ENCODE measurements around the gene TXLNB.
A peak's percentile ranks its signal among the peaks of the same experiment; 100 is the strongest.
"Not testable (repeated sequence)": the region's sequence is repeated elsewhere in the genome, so short reads cannot be mapped to it uniquely, and the experiment has no call there.

The TXLNB gene

DNA sequence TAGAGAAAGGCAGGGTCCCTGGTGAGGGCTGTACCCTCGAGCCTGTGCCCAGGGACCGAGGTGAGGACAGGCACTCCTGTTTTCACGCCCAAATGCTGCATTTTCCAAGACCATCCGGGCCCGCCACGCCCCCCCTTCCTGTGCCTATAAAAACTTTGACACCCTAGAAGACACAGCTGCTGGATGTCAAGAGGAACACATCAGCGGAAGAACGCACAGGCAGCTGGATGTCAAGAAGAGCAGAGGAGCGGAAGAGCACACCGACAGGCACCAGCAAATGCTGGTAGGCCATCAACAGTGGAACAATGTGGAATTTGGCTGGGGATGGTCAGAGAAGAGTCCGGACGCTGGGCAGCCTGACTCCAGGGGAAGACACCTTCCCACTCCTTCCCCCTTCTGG lies 56.1 kb downstream of the TXLNB start:
- DNase-seq, result no peak
- ATAC-seq, result no peak

DNA sequence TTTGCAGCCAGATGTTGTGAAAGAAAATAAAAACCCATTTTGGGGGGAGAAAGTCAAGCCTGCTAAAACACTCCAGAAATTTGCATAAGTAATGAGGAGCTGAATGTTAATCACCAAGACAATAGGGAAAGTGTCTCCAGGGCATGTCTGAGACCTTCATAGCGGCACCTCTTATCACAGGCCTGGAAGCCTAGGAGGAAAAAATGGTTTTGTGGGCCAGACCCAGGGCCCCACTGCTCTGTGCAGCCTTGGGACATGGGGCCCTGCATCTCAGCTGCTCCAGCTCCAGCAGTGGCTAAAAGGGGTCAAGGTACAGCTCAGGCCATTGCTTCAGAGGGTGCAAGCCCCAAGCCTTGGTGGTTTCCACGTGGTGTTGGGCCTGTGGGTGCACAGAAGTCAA lies 57.6 kb downstream of the TXLNB start:
- not testable (repeated sequence) for ATAC-seq, DNase-seq

DNA sequence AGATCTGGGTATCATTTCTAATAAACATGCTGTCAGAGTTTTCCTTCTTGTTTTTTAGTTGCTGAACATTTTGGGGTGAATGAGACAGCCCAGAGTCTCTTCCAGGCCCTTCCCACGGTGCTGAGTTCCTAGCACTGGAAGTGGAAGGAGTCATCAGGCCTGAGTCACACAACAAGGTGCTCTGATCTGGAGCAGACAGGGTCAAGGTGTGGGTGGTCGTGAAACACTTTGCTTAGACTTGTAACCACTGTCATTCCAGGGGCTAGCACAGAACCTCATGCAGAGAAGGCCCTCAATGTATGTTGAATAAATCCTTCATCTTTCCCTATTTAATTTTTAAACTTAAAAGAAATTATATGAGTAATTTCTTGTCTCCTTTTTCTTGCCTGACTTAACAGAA lies 60.6 kb downstream of the TXLNB start:
- ATAC-seq (peak; percentile 59), DNase-seq (no peak)

DNA sequence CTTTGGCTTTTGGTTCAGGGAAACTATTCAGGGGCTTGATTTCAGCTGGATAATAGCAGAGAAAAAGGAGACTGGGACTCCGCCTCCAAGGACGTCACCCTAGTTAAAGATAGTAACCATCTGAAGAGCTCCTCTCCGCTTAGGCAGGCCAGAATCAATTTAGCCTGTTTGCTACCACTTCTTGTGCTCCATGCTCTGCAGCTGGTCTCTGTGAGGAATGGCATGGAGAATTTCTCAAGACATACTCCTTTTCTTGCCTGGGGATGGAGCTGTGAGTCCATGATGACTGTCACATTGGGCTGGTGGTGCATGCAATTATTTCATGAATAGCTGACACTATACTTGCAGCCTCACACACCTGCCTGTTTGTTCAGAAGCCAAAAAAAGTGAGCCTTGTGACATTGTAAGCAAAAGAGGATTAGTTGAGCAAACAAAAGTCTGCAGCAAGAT lies 61.4 kb downstream of the TXLNB start:
- DNase-seq, result no peak
- ATAC-seq, result no peak

DNA sequence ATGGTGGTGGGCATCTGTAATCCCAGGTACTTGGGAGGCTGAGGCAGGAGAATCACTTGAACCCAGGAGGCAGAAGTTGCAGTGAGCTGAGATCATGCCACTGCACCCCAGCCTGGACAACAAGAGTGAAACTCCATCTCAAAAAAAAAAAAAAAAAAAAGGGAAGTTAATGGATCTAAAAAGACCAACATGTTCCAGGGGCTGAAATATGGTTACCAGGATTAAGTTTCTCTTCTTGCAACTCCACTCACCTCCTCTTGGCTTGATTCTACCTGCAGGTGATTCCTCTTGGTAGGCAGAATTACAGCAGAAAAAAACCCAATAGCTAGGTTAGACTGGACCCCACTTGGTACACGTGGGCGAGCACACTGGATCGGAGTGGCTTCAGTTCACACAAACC lies 63.4 kb downstream of the TXLNB start:
- DNase-seq, ATAC-seq: not testable (repeated sequence)

DNA sequence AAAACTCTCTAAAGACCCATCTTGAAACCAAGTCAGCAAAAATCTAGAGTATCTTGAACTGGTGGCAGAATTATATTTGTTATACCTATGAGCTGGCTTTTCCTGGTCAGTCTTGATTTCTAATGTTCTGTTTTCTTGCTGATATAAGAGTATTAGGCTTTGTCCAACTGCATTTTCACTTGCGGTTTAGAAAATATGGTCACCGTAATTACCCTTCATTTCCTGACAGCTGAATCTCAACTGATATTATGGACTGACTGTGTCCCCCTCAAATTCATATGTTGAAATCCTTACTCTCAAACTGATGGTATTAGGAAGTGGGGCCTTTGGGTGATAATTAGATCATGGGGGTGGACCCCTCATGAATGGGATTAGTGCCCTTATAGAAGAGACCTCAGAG lies 72.1 kb downstream of the TXLNB start:
- DNase-seq (no peak), ATAC-seq (no peak)

DNA sequence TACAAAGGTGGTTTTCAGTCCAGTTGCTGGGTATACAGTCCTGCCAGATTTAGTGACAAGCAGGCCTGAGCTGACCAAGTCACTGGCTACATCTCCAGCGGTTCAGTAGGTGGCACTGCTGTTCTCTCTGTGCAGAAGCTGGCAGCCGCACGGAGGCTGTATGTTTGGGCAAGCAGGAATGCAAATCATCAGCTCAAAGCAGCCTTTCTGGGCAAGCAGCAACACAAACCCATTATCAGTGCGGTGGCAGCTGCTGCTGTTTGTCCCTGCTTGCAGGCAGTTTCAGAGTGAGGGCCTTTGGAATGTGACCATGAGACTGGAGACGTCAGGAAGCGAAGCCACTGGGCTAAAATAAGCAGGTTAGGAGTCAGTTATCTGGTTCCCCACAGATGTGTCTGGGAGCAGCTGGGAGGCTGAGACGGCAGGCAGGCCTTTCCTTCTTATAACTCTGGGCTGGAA lies 72.5 kb downstream of the TXLNB start:
- ATAC-seq, result peak; percentile 100
- peak; percentile 63 for DNase-seq

DNA sequence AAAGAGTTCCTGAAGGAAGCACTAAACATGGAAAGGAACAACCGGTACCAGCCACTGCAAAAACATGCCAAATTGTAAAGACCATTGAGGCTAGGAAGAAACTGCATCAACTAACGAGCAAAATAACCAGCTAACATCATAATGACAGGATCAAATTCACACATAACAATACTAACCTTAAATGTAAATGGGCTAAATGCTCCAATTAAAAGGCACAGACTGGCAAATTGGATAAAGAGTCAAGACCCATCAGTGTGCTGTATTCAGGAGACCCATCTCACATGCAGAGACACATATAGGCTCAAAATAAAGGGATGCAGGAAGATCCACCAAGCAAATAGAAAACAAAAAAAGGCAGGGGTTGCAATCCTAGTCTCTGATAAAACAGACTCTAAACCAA lies 79.3 kb downstream of the TXLNB start:
- not testable (repeated sequence) for DNase-seq

DNA sequence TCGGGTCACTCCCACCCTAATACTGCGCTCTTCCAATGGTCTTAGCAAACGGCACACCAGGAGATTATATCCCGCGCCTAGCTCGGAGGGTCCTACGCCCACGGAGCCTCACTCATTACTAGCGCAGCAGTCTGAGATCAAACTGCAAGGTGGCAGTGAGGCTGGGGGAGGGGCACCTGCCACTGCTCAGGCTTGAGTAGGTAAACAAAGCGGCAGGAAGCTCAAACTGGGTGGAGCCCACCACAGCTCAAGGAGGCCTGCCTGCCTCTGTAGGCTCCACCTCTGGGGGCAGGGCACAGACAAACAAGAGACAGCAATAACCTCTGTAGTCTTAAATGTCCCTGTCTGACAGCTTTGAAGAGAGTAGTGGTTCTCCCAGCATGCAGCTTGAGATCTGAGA lies 81.0 kb downstream of the TXLNB start:
- DNase-seq, ATAC-seq: not testable (repeated sequence)

More for the DNA sequence above, 79.3 kb downstream of the TXLNB start:
- ATAC-seq, result not testable (repeated sequence)

DNA sequence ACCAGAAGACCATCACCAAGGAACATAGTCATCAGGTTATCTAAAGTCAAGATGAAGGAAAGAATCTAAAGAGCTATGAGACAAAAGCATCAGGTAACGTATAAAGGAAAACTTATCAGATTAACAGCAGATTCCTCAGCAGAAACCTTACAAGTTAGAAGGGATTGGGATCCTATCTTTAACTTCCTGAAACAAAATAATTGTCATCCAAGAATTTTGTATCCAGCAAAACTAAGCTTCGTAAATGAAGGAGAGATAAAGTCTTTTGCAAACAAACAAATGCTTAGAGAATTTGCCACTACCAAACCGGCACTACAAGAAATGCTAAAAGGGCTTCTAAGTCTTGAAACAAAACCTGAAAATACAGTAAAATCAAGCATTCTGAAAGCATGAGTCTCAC lies 86.0 kb downstream of the TXLNB start:
- ATAC-seq (no peak), DNase-seq (no peak)

DNA sequence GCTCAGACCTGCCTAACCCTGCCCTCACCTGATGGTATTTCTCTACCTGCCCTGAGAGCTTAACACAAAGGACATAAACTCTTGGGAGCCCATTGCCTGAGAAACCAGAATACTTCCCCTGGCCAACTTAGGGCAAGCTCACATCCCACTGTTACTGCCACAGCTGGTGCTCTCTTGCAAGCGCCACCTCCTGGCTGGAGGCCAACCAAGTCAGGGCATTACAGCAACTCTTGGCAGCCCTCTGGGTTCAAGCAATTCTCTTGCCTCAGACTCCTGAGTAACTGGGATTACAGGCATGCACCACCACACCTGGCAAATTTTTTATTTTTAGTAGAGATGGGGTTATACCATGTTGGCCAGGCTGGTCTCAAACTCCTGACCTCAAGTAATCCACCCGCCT lies 86.8 kb downstream of the TXLNB start:
- ATAC-seq (no peak), DNase-seq (no peak)

DNA sequence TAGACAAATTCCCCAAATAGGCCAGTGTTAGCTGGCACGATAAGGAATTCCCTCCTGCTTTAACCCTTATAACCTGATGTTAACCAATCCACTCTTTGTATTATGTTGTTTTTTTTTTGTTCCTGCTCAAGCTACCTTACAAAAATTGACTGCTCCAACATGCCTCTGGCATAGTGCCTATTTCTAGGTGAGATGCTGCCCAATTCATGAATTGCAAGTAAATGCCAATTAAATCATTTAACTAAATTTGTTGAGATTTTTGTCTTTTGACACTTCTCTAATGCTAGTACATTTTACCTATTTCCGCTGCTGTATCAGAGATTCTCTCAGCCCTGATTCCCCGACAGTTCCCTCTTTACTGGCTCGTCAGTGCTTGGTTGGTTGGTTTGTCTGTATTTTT lies 90.4 kb downstream of the TXLNB start:
- no peak for DNase-seq

DNA sequence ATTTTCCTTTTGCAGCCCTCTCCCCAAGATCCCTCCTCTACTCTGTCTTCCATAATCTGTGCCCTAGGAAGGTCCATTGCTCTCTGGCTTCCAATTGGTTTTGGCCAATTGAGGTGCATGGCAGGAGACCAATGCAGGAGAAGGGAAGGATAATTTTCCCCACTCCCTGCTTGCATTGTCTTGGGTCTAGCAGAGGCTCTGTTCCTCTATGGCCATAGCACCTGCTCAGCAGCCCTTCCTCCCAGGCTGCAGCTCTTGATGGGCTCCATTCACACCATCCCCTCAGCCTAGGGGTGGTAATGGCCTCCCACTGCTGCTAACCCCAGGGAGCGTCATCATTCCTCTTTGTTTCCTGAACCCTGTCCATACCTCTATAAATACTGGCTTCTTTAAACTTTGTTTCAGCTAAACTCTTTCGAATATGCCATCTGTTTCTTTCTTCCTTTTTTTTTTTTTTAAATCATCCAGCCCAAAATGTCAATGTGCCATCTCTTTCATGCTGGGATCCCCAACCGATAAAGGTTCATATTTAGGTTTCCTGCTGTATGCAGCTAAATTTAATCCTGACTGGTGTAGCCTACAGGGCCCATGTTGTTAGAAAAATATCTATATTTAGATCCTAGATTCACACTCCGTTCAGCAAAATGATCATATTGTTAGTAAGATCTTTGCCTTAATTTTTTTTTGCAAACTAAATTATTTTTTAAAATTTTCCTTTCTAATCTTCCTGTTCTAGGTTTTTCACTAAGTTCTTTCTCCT lies 93.1 kb downstream of the TXLNB start:
- ATAC-seq (no peak), DNase-seq (no peak)

More for the DNA sequence above, 90.4 kb downstream of the TXLNB start:
- no peak for ATAC-seq

DNA sequence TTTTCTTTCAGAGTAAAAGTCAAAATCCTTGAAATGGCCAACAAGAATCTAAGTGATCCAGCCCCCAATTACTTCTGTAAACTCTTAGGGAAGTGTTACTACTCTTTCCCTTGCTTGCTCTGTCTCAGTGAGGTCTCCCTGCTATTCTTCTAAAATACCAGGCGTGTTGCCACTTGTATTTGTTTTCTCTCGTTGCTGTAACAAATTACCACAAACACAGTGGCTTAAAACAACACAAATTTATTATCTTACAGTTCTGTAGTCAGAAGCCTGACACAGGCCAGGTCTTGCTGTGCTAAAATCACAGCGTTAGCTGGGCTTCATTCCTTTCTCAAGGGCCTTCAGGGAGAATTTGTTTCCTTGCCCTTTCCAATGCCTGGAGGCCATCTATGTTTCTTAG lies 97.1 kb downstream of the TXLNB start:
- ATAC-seq (no peak), DNase-seq (no peak)

Measured in stimulated activated naive CD8-positive, alpha-beta T cell treated with anti-CD3 and anti-CD28 coated beads, Interleukin-15, Interleukin-2, amounts not matched to agents 100 U/mL and 50 U/mL, for 24 hours (primary cell).